Measurements from ENCODE around the gene ENOX2. TPM values are rescaled to one million over a fixed set of nuclear protein-coding genes. Genes with fewer than 3 reads are reported as not detected.

Gene ENOX2
- total RNA-seq, 6 donors from 2014 or later = 7.3 to 14.8 (median 9.6) TPM

GRCh38 chrX:130902446-130902782 is 595 bp downstream of the ENOX2 start:
- peak overlapping the region in 3 of 4 donors; percentile 80 to 86 (median 85) for H3K27ac ChIP-seq
- DNase-seq = no peak
- no peaks in the 10 kb centered on the region for H3K27me3 ChIP-seq
- H3K36me3 ChIP-seq = no peaks in the 10 kb centered on the region
- TF ChIP-seq POLR2AphosphoS5 (IDR thresholded peaks at IDR 0.05) = no peak
- TF ChIP-seq POLR2A (IDR thresholded peaks at IDR 0.05) = no peak
- TF ChIP-seq, protein P1, sequence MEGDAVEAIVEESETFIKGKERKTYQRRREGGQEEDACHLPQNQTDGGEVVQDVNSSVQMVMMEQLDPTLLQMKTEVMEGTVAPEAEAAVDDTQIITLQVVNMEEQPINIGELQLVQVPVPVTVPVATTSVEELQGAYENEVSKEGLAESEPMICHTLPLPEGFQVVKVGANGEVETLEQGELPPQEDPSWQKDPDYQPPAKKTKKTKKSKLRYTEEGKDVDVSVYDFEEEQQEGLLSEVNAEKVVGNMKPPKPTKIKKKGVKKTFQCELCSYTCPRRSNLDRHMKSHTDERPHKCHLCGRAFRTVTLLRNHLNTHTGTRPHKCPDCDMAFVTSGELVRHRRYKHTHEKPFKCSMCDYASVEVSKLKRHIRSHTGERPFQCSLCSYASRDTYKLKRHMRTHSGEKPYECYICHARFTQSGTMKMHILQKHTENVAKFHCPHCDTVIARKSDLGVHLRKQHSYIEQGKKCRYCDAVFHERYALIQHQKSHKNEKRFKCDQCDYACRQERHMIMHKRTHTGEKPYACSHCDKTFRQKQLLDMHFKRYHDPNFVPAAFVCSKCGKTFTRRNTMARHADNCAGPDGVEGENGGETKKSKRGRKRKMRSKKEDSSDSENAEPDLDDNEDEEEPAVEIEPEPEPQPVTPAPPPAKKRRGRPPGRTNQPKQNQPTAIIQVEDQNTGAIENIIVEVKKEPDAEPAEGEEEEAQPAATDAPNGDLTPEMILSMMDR (IDR thresholded peaks at IDR 0.05) = no peak
- no peak for TF ChIP-seq EP300 (IDR thresholded peaks at IDR 0.05)
- 0 to 19% methylated on average over 11 of the region's 11 CpGs for WGBS, 2 donors
- peaks cover 0 to 3% (median 0%) of the 10 kb centered on the region in 4 donors for H3K4me1 ChIP-seq
- no peak for ATAC-seq (ENCODE audit: low FRiP score in 2 of 2)
- H3K4me3 ChIP-seq = peak overlapping the region; percentile 51 to 83 (median 60)
- H3K9me3 ChIP-seq = no peaks in the 10 kb centered on the region

- WGBS, 2 donors = 74 to 88% methylated on average over 9 of the region's 9 CpGs
- peak in 1 of 2 donors; percentile 75 for ATAC-seq (ENCODE audit: low FRiP score in 2 of 2)
Measured at GRCh38 chrX:130896802-130897501, 6.1 kb downstream of the ENOX2 start.

DNA sequence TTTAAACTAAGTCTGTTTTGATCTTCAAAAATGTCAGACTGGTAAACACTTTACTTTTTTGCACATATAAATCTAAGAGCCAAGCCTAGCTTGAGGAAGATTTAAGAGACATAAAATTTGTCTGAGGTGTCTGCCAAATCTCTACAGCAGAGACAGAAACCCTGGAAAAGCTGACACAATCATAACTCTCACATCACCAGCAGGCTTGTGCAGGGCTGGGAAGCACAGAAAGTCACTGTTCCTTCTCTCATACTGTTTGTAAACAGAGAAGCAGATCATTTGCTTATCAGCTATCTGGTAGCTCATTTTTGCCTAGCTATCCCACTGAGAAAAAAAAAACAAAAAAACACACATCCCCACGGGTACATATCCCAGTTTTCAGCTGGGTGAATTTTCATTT is 7.0 kb downstream of the ENOX2 start:
- Histone ChIP-seq H3K27ac (no peak overlapping the region), H3K27me3 (no peaks in the 10 kb centered on the region), H3K9me3 (no peaks in the 10 kb centered on the region), H3K4me1 (no peaks in the 10 kb centered on the region), H3K36me3 (no peaks in the 10 kb centered on the region), H3K4me3 (no peak overlapping the region)
- DNase-seq = no peak
- ATAC-seq (ENCODE audit: low FRiP score in 2 of 2) = peak in 1 of 2 donors; percentile 86
- no peak for TF ChIP-seq POLR2A (IDR thresholded peaks at IDR 0.05)
- no peak for TF ChIP-seq EP300 (IDR thresholded peaks at IDR 0.05)
- no peak for TF ChIP-seq POLR2AphosphoS5 (IDR thresholded peaks at IDR 0.05)
- TF ChIP-seq, protein P1 (IDR thresholded peaks at IDR 0.05) = no peak
- WGBS, 2 donors = 47 to 53% methylated on average over 1 of the region's 1 CpG

More at GRCh38 chrX:130896802-130897501, 6.1 kb downstream of the ENOX2 start:
- H3K27me3 ChIP-seq = no peaks in the 10 kb centered on the region
- TF ChIP-seq POLR2AphosphoS5 (IDR thresholded peaks at IDR 0.05) (no peak), POLR2A (IDR thresholded peaks at IDR 0.05) (no peak), EP300 (IDR thresholded peaks at IDR 0.05) (no peak)
- TF ChIP-seq, protein P1 (IDR thresholded peaks at IDR 0.05) = no peak
- H3K4me1 ChIP-seq = peaks cover 0 to 2% (median 0%) of the 10 kb centered on the region in 4 donors
- no peak overlapping the region for H3K4me3 ChIP-seq
- H3K9me3 ChIP-seq = no peaks in the 10 kb centered on the region
- H3K27ac ChIP-seq = no peak overlapping the region
- H3K36me3 ChIP-seq = no peaks in the 10 kb centered on the region
- DNase-seq = no peak

GRCh38 chrX:130895299-130895698 is 7.7 kb downstream of the ENOX2 start:
- peak in 1 of 2 donors; percentile 68 for ATAC-seq (ENCODE audit: low FRiP score in 2 of 2)
- no peaks in the 10 kb centered on the region for H3K27me3 ChIP-seq

More at GRCh38 chrX:130895299-130895698, 7.7 kb downstream of the ENOX2 start:
- WGBS, 2 donors = 64 to 71% methylated on average over 2 of the region's 2 CpGs
- Histone ChIP-seq H3K27ac (no peak overlapping the region), H3K4me1 (no peaks in the 10 kb centered on the region), H3K9me3 (no peaks in the 10 kb centered on the region), H3K36me3 (no peaks in the 10 kb centered on the region), H3K4me3 (no peak overlapping the region)
- TF ChIP-seq EP300 (IDR thresholded peaks at IDR 0.05) = no peak
- TF ChIP-seq, protein P1 (IDR thresholded peaks at IDR 0.05) = no peak
- no peak for TF ChIP-seq POLR2A (IDR thresholded peaks at IDR 0.05)
- no peak for TF ChIP-seq POLR2AphosphoS5 (IDR thresholded peaks at IDR 0.05)
- DNase-seq = no peak

Measured in upper lobe of left lung (tissue), 6 donors.